ENCODE measurements around the gene SORCS1. TPM values are rescaled to one million over a fixed set of nuclear protein-coding genes. Genes with fewer than 3 reads are reported as not detected.

The SORCS1 gene
- total and polyA plus RNA-seq, 2 of the 13 experiments (the other 11 are each of a cell fraction or from before 2014, with no cell fraction given), result not detected

DNA sequence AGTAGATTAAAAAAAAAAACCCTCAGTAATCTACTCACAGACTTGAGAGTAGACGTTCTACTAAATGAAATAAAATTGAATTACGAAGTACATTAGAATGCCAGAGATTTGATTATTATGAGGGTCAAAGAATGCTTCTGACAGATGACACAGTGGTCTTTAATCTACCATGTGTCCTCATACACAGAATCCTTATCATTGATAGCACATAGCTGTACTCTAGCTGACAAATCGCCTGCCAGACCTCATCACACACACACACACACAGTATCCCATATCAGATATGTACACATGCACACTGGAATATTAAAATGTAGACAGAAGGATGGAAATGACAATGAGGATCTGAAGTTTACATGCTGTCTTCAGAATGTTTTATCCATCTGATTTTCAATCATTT, 104.6 kb downstream of the SORCS1 start (continued):
- TF ChIP-seq, protein P1, sequence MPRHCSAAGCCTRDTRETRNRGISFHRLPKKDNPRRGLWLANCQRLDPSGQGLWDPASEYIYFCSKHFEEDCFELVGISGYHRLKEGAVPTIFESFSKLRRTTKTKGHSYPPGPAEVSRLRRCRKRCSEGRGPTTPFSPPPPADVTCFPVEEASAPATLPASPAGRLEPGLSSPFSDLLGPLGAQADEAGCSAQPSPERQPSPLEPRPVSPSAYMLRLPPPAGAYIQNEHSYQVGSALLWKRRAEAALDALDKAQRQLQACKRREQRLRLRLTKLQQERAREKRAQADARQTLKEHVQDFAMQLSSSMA (CRISPR knock-in tag; IDR thresholded peaks at IDR 0.05), result no peak
- TF ChIP-seq, protein P2, sequence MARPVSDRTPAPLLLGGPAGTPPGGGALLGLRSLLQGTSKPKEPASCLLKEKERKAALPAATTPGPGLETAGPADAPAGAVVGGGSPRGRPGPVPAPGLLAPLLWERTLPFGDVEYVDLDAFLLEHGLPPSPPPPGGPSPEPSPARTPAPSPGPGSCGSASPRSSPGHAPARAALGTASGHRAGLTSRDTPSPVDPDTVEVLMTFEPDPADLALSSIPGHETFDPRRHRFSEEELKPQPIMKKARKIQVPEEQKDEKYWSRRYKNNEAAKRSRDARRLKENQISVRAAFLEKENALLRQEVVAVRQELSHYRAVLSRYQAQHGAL (CRISPR knock-in tag; IDR thresholded peaks at IDR 0.05; ENCODE audit: not compliant biosample characterization), result no peak
- TF ChIP-seq ATF2 (CRISPR knock-in tag; IDR thresholded peaks at IDR 0.05) (no peak), ZNF75D (CRISPR knock-in tag; IDR thresholded peaks at IDR 0.05; ENCODE audit: borderline replicate concordance) (no peak), ELF3 (CRISPR knock-in tag; IDR thresholded peaks at IDR 0.05) (no peak), DPF2 (CRISPR knock-in tag; IDR thresholded peaks at IDR 0.05; ENCODE audit: borderline replicate concordance, low read depth) (no peak)
- TF ChIP-seq, protein P3, sequence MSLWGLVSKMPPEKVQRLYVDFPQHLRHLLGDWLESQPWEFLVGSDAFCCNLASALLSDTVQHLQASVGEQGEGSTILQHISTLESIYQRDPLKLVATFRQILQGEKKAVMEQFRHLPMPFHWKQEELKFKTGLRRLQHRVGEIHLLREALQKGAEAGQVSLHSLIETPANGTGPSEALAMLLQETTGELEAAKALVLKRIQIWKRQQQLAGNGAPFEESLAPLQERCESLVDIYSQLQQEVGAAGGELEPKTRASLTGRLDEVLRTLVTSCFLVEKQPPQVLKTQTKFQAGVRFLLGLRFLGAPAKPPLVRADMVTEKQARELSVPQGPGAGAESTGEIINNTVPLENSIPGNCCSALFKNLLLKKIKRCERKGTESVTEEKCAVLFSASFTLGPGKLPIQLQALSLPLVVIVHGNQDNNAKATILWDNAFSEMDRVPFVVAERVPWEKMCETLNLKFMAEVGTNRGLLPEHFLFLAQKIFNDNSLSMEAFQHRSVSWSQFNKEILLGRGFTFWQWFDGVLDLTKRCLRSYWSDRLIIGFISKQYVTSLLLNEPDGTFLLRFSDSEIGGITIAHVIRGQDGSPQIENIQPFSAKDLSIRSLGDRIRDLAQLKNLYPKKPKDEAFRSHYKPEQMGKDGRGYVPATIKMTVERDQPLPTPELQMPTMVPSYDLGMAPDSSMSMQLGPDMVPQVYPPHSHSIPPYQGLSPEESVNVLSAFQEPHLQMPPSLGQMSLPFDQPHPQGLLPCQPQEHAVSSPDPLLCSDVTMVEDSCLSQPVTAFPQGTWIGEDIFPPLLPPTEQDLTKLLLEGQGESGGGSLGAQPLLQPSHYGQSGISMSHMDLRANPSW (CRISPR knock-in tag; IDR thresholded peaks at IDR 0.05; ENCODE audit: borderline replicate concordance), result no peak

All from HepG2 (cell line).